Measurements from ENCODE around the gene PRDX2. TPM values are rescaled to one million over a fixed set of nuclear protein-coding genes. Genes with fewer than 3 reads are reported as not detected.

The PRDX2 gene
- polyA plus RNA-seq, 3 donors: 40.0 to 71.5 (median 46.7) TPM

- H2AFZ ChIP-seq (ENCODE audit: insufficient read depth, low read depth, low read length, poor library complexity, severe bottlenecking): no peak overlapping the region
- Mint-ChIP-seq H3K9me3 (no peaks in the 10 kb centered on the region), H3K4me3 (no peak overlapping the region), H3K36me3 (peaks cover 14 to 31% of the 10 kb centered on the region in 2 donors), H3K27ac (no peak overlapping the region), H3K4me1 (peaks cover 12% of the 10 kb centered on the region), H3K27me3 (ENCODE audit: low read depth in 3 of 3) (peaks cover 2 to 5% (median 3%) of the 10 kb centered on the region in 3 donors)
- H3K9me3 ChIP-seq (replicated peaks in 1 of 2; ENCODE audit: control insufficient read depth in 1 of 2, insufficient read depth in 1 of 2, low read length in 2 of 2): no peaks in the 10 kb centered on the region
- H4K20me1 ChIP-seq (ENCODE audit: insufficient read depth, low read length): no peaks in the 10 kb centered on the region
- no peaks in the 10 kb centered on the region for H3K36me3 ChIP-seq (replicated peaks in 1 of 2; ENCODE audit: control insufficient read depth in 1 of 2, insufficient read depth in 2 of 2, low read length in 2 of 2)
- H3K4me3 ChIP-seq (replicated peaks in 1 of 3; ENCODE audit: low read depth in 2 of 3, low read length in 3 of 3): no peak overlapping the region
- no peak for DNase-seq
- H3K4me1 ChIP-seq (ENCODE audit: control insufficient read depth in 1 of 2, insufficient read depth in 2 of 2, low read length in 2 of 2): peaks cover 7 to 15% of the 10 kb centered on the region in 2 donors
- H3K27ac ChIP-seq (ENCODE audit: low read depth in 1 of 2, low read length in 2 of 2): no peak overlapping the region
- no peak overlapping the region for H3K4me2 ChIP-seq (replicated peaks; ENCODE audit: extremely low read depth, low read length, poor library complexity, severe bottlenecking)
- intact Hi-C loops (cut with micrococcal nuclease): no loop called here
- H3K27me3 ChIP-seq (ENCODE audit: control insufficient read depth in 2 of 2, insufficient read depth in 2 of 2, low read length in 2 of 2): no peaks in the 10 kb centered on the region
- H3K9ac ChIP-seq (ENCODE audit: insufficient read depth, low read length, poor library complexity, severe bottlenecking): no peak overlapping the region
- no peak for TF ChIP-seq CTCF (IDR thresholded peaks at IDR 0.05)
- no peaks in the 10 kb centered on the region for H3K79me2 ChIP-seq (ENCODE audit: insufficient read depth, low read length)
- WGBS (ENCODE audit: insufficient coverage): 98% methylated on average over 10 of the region's 13 CpGs
Measured at GRCh38 chr19:12770922-12771321, 30.7 kb downstream of the PRDX2 start.

- no peak overlapping the region for H3K27ac ChIP-seq (ENCODE audit: low read depth in 1 of 2, low read length in 2 of 2)
- H3K9ac ChIP-seq (ENCODE audit: insufficient read depth, low read length, poor library complexity, severe bottlenecking): no peak overlapping the region
- no peaks in the 10 kb centered on the region for H4K20me1 ChIP-seq (ENCODE audit: insufficient read depth, low read length)
- no peak overlapping the region for H2AFZ ChIP-seq (ENCODE audit: insufficient read depth, low read depth, low read length, poor library complexity, severe bottlenecking)
- Mint-ChIP-seq H3K36me3 (peaks cover 19 to 38% of the 10 kb centered on the region in 2 donors), H3K9me3 (no peaks in the 10 kb centered on the region), H3K27me3 (ENCODE audit: low read depth in 3 of 3) (peaks cover 2 to 5% (median 3%) of the 10 kb centered on the region in 3 donors), H3K4me3 (no peak overlapping the region), H3K4me1 (peaks cover 12% of the 10 kb centered on the region), H3K27ac (no peak overlapping the region)
- H3K4me3 ChIP-seq (replicated peaks in 1 of 3; ENCODE audit: low read depth in 2 of 3, low read length in 3 of 3): no peak overlapping the region
- WGBS (ENCODE audit: insufficient coverage): 92% methylated on average over 34 of the region's 37 CpGs
- H3K27me3 ChIP-seq (ENCODE audit: control insufficient read depth in 2 of 2, insufficient read depth in 2 of 2, low read length in 2 of 2): no peaks in the 10 kb centered on the region
- intact Hi-C loops (cut with micrococcal nuclease): no loop called here
- no peaks in the 10 kb centered on the region for H3K9me3 ChIP-seq (replicated peaks in 1 of 2; ENCODE audit: control insufficient read depth in 1 of 2, insufficient read depth in 1 of 2, low read length in 2 of 2)
- no peaks in the 10 kb centered on the region for H3K79me2 ChIP-seq (ENCODE audit: insufficient read depth, low read length)
- H3K4me2 ChIP-seq (replicated peaks; ENCODE audit: extremely low read depth, low read length, poor library complexity, severe bottlenecking): no peak overlapping the region
- no peaks in the 10 kb centered on the region for H3K36me3 ChIP-seq (replicated peaks in 1 of 2; ENCODE audit: control insufficient read depth in 1 of 2, insufficient read depth in 2 of 2, low read length in 2 of 2)
- no peak for DNase-seq
- no peak for TF ChIP-seq CTCF (IDR thresholded peaks at IDR 0.05)
- peaks cover under 1 to 6% of the 10 kb centered on the region in 2 donors for H3K4me1 ChIP-seq (ENCODE audit: control insufficient read depth in 1 of 2, insufficient read depth in 2 of 2, low read length in 2 of 2)
Measured at GRCh38 chr19:12769689-12770088, 31.9 kb downstream of the PRDX2 start.

Measured in CD14-positive monocyte (primary cell).